ENCODE data around the gene ITIH2.

Gene ITIH2

DNA sequence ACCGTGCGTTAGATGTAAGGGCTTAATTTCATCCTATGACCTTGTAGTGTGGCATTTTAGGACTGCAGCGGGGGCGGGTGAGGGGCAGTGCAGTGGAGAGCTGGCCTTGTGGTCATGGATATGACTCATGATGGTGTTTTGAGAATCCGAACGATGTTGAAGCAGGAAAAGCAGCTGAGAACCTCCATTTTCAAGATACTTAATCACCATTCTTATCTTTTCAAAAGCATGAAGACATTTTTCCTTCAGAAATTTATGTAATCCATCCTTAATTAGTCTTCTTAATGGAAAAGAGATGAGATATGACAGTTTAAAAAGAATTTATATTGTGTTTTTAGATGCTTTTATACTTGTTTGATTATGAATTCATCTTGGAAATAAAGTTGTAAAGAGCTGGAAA, 94.5 kb downstream of the ITIH2 start:
- TF ChIP-seq GATA3 (IDR thresholded peaks at IDR 0.05; ENCODE audit: low read depth, low read length) (no peak), GATA2 (IDR thresholded peaks at IDR 0.05; ENCODE audit: low read depth, low read length) (no peak)
